HG03025 (cell line): ENCODE results near the gene RBM19.

Source experiments
- ATAC-seq: cut with Tn5 transposase; IDR thresholded peaks from one replicate; pipeline ENCODE4 v1.9.1; 2021; ENCODE audit warnings: mild to moderate bottlenecking, moderate library complexity; ENCODE audit not compliant: unreplicated experiment, low FRiP score

The RBM19 gene

DNA sequence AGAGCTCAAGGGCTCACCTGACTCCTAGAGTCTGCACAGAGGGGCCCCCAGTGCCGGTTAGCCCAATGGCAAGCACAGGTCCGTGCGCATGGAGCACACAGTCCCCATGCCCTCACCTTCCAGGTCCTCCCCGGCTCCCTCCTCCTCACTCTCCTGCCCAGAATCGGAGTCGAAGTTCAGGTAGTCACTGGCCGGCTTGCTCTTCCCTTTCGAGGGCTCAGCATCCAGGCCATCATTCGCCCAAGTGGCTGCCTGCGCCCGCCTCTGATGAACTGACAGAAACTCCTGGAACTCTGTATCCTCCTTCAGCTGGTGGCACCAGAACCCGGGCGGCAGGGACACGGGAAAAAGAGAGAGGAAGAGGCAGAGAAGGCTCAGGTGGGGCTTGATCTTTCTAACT, 7.0 kb downstream of the RBM19 start:
- no peak for ATAC-seq

DNA sequence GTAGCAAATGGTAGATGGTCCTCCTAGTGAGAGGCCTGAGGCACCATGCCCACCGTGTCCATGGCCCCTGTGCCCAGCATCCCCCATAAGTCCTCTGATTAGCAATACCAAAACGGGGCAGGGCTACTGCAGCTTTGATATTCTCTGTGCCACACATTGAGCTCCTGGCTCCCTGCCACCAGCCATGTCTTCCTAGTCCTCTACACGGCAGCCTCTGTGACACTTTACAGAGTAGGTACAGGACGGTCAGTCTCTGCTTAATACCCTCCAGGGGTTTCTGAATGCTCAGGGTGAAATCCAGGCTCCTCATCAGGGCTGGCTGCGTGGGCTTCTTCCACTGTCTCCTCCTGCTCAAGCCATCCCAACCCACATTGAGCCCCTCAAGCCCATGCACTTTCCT, 8.0 kb downstream of the RBM19 start:
- ATAC-seq: no peak

DNA sequence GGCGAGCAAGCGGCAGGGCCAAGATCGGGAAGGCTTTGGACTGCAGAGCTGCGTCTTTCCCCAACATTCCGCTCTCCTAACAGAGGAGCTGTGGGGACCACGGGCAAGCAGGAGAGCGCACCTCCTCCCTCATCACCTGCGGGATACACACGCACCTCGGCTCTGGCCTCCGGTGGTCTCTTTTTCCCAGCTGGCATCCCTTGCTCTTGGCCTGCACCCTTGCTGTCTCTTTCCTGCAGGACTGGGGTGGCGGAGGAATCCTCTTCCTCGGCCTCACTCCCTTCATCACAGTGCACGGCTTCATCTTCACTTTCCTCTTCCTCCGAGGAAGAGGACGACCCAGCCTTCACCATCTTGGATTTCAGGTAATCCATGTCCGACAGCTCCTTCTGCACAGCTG, 8.5 kb downstream of the RBM19 start:
- ATAC-seq: no peak

DNA sequence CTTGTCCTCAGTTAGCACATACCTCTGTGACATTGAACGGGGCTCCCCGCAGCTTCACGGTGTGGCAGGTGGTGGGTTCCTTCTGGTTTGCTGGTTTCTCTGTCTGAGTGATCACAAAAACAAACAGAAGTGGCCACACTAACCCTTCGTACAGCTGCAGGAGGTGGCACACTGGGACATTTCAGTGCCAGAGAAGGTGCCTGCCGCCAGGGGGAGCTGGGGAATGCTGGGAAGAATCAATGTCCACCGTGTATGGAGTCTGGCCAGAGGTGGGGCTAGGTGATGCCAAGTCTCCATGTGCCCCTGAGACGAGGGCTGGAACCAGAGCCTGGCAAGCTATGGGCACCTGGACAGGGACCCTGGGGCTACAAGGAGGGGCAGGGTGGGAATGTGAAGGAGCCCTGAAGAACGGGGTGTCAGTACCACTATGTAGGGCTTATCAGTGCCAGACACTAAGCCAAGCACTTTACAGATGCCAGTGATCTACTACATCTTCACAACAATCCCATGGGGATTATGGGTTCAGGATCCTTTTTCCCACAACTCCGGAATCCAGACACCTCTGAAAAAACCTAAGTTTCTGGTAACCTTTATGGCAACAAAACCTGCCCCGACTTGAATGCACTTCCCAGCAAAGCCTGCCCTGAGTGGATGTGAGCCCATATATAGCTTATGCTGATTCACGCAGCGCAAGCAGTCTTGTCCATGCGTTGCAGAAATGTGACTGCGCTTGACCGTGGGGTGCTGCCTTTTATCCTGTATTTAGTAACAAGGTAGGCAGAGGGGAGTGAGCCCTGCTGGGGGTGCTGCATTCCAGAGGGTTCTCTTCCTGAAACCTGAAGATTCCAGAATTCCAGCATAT, 10.8 kb downstream of the RBM19 start:
- no peak for ATAC-seq

DNA sequence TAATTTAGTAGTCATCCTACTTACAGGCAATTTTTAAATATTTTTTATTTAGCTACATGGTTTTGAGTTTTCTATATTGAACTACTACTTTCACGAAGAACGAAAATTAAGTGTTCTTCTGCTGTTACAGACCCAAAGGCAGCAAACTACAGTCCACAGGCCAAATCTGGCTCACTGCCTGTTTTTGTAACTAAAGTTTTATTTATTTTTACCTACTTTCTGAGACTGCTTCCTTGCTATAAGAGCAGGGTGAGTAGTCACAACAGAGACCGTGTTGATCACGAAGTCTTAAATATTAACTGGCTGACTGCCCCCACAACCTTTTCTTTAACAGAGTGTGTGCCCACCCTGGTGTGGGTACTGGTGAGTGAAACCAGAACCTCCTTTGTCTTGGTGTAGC, 11.6 kb downstream of the RBM19 start:
- no peak for ATAC-seq

DNA sequence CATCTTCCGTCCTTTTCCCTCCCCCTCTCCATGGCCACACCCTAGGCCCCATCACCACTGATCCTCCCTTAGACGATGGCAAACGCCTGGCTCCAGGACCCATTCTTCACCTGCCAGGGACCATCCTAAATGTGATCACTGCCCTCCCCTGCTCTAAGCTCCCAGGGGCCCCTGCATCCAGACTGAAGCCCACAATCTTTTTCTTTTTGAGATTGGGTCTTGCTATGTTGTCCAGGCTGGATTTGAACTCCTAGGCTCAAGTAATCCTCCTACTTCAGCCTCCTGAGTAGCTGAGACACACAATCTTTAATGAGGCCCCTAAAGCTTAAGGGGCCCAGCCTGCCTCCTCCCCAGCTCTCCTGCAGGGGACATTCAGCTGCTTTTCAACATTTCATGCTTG, 15.3 kb downstream of the RBM19 start:
- no peak for ATAC-seq

DNA sequence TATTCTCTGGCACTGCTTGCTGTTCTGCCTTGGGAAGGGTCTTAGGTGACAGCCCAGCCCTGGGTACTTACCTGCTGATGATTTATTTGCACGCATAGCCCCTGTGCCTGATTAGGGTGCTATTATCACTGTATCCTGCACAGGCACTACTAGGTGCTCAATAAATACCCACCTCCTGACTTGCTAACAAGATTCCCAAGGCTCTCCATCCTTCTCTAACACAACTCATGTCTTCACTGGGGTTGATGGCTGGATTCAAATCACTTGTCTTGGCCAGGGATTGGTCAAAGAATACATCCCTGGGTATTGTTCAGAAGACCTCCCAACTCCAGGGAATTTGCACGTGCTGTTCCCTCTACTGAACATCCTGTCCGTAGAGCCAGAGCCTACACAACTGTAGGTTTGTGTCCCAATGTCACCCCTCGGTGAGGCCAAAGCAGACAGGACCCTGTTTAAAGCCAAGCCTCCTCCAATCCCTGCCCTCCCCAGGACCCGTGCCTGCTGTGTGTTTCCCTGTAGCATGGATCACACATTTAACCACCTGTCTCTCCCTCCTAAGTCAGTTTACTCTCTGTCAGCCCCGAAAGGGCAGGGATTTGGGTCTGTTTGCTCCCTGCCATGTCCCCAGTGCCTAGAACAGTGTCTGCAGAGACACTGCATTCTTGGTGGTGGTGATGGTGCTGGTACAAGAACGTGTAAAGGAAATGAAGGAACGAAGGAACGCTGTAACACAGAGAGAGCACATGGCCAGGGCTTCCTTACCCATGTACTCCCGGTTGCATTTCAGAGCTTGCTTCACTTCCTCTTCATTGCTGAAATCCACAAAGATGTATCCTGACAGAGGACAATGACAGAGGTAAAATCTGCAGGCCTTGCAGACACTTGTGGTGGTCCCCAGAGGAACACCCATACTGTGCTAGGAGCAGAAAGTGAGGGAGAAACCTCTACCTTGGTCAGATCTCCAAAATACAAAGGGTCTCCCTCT, 16.5 kb downstream of the RBM19 start:
- ATAC-seq: no peak

DNA sequence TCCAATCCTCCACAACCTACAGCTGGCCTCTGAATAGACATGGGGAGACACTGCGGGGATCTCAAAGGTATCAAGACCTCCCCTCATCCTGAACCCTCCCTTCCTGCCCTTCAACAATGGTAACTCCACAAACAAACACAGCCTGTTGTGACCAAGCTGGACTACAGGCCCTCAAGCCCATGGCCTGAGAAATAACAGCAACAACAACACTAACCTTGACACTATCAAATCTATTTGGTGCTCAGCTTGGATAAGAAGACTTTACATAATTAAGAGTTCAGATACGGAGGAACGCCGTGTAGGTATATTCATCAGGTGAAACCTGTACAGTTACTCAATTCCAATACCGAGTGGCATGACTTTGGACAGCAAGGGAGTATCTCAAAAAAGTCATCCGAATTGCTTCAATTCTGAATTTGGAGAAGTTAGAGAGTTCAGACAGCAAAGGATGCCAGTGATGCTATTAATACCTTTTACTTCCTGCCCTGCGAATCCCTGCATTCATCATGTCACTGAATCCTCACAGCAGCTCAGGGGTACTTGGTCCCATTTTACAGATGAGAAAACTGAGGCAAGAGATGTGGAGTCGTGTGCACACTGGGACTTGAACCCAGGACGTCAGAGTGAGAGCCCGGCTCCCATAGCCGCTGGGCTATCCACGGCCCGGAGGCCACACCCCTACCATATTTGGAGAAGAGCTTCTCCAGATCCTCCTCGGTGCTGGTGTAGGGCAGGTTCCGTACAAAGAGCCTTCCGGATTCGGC, 17.8 kb downstream of the RBM19 start:
- ATAC-seq: no peak

DNA sequence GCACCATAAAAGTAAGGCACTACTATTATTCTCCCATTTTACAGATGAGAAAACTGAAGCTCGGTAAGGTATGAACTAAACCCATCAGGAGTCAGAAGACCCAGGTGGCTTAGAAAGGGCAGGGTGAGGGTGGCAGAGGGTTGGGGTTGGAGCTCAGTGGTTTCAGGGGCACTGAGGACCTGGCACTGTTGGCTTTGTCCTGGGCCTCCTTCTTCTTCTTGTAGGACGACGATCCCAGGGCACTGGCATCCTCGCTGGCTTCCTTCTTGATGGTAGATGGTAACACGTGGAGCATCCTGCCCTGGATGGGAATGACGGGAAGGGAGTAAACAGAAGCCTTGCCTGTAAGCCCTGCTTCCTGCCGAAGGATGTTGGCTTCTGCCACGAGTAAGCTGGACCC, 19.9 kb downstream of the RBM19 start:
- ATAC-seq: no peak

DNA sequence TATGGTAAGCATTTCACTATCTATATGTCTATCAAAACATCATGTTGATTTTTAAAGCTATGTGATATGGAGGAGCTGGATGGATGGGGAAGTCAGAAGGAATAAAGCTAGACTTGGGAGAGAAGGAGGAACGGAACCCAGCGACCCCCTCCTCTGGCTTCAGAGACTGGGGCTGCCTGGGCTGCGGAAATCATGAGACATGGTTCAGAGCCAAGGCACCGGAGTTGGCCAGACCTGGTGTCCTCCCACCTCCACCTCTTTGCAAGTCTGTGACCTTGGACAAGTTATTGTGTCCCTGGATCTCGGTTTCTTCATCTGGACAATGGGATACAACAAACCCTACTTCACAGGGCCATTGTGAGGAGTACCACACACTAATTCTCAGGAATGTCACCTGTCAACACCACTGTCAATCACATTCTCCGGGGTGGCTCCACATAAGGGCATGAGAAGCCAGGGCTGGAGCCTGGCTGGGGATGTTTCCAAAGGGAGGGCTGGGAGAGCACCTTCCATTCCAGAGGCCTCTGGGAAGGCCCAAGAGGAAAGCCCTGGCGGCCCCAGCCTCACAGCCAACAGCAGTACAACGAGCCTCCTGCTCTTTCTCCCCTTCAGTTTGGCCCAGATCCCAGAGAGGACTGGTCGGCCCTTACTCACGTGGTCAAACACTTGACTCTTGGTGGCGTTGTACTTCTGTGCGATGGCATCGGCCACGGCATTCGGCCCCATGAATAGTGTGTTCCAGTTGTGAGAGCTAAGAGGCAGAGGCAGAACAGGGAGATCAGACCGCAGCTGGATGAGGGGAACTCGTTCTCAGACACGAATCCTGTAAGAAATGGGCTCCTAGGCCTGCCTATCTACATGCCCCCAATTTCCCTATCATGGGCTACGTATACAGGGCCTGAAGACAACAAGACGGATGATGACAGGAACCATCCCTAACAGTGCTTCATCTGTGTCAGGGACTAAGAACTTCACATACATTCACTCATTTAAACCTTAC, 20.7 kb downstream of the RBM19 start:
- no peak for ATAC-seq

DNA sequence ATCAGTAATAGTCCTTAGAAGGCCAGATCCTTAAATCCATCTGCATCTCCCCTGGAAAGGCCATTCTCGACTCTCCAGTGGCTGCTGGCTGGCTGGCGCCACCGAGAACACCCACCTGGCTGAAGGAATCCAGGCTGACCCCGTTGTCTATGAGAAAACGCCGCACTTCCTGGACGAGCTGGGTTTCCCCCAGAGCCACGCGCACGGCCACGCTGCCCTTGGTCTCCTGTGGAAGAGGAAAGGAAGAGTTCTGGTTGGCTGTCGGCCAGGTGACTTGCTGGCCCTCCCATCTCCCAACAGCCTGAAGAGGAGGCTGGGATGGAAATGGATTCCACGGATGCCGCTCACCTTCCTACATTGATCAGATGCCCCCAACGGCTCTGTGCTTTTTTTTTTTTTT, 23.9 kb downstream of the RBM19 start:
- ATAC-seq: no peak

DNA sequence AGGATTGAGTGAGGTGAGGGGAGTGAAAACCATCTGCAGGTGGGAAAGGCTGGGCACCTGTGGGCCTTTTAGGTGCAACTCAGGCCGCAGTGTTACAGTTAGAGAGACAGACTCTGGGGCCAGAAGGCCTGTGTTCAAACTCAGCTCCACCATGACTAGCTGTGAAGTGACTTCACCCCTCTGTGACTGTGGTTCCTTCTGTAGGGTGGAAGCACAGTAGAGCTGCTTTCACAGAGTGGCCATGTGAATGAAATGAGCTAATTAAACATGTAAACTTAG, 25.0 kb downstream of the RBM19 start:
- ATAC-seq: no peak

DNA sequence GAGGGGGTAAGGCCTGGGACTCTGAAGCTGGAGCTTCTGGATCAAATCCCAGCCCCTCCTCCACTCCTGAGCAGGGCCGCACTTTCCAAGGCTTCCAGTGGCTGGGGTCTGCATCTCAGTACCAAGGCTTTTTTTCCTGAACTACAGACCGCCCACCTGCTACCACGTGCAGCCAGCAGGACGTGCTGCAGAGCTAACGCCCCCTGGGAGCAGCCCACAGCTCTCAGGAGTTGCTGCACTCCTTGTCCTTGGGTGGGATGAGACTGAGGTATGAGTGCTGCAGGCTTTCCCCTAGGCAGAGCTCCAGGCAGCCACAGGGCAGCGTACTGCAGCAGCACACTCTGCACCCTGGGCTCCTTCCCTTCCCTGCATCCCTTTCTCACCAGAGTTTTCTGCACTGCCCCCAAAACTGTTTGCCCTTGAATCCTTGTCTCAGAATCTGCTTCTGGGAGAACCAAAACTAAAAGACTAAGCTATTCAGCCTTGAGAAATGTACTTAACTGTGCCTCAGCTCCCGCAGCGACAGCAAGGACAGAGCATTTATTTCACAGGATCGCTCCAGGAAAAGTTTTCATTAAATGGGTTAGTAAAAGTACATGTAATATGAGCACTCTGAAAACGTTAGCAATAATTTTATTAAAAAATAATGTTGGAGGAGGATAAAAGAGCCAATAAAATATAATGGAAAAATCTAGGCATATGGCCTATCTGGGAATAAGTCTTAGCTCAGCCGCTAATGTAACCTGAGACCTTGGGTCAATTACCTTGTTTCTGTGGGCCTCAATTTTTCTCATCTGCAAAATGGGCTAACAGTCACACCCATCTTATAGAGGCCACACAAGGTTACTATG, 25.5 kb downstream of the RBM19 start:
- ATAC-seq: no peak

DNA sequence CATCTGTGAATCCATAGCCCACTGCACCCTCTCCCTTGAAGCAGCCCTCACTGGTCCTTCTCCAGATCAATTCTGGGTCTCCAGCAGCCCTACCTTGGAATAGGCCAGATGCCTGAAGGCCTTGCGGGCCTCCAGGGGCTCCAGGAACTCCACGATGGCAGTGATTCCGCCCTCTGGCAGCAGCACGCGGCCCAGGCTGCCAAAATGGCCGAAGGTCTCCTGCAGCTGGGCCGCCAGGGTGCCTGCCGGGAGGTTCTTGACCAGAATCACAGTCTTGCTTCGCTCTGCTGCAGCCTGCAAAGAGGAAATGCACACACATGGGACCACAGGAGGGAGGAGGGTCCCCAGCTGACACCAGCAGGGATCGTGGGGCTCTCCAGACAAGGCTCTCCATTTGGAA, 26.3 kb downstream of the RBM19 start:
- no peak for ATAC-seq

DNA sequence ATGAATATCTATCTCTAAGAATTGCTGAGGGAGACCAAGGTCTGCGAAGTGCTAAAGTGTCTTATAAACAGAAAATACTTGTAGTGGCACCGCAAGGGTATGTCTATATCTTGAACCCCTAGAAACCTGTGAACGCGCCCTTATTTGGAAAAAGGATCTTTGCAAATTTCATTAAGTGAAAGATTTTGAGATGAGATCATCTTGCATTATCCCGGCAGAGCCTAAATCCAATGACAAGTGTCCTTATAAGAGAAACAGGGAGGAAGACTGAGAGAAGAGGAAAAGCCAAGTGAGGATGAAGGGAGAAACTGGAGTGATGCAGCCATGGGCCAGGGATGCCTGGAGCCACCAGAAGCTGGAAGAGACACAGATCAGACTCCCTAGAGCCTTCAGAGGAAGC, 27.7 kb downstream of the RBM19 start:
- ATAC-seq: no peak

DNA sequence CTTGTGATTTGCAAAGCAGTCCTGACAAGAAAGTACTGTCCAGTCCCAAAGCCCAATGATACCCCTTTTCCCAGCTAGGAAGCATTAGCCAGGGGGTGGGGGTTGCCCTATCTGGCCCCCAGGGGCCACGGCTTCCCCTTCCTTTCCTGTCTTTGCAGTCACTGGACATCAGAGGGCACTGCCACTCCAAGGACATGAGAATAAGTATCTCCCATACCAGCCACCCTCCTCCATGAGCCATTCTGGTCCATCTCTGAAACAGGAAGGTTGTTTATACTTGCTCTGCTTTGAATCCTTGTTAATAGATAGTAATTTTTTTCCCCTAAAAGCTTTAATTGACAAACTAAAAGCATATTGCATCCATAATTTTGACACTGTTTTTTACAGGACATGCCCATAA, 29.7 kb downstream of the RBM19 start:
- ATAC-seq: no peak

DNA sequence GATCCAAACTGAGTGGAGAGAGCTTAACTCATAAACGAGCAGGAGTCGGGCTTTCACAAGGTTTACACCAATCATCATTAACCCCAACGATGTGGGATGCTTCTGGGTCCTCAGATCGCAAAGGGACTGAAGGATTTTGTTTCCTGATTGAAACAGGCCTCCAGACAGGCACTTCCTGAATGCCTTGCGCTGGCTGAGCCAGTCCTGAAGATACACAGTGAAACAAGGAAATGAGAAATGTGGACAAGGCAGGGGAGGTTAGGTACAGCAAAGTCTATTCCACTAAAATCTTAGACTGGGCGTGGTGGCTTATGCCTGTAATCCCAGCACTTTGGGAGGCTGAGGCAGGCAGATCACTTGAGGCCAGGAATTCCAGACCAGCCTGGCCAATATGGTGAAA, 30.7 kb downstream of the RBM19 start:
- no peak for ATAC-seq

DNA sequence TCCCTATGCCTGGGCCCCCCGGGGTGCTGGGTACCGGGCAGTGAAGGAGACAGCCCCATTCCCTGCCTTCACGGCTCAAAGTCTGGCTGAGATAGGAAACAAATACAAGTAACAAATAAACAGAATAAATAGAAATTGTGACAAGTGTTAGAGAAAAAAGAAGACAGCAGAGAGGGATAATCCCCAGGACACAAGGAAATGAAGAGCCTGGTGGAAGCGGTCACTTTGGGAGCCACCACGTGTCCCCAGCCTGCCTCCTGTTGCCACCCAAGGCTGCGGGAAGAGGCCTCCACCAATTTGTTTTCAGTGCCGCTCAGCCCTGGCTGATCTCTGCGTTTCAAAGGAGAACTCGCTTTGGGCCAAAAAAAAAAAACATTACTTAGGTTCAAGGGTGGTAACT, 31.2 kb downstream of the RBM19 start:
- ATAC-seq: no peak
